HL-60 (cell line): ENCODE measurements around the gene TMEM95.

ENCODE experiments used
- CTCF ChIP-seq: IDR thresholded peaks from one replicate; pipeline ENCODE4 v1.5.1; 2011; ENCODE audit warnings: low read length, control low read depth, inconsistent platforms; ENCODE audit not compliant: insufficient read depth
- GABPA ChIP-seq: IDR thresholded peaks from 2 replicates; pipeline ENCODE4 v1.6.1; 2012; ENCODE audit warnings: low read depth
- POLR2AphosphoS5 ChIP-seq: IDR thresholded peaks from 2 replicates; pipeline ENCODE4 v1.6.1; 2012; ENCODE audit warnings: low read depth
- REST ChIP-seq: IDR thresholded peaks from 2 replicates; pipeline ENCODE4 v1.6.1; 2012; ENCODE audit warnings: low read depth; ENCODE audit not compliant: insufficient replicate concordance
- SPI1 ChIP-seq: IDR thresholded peaks from 2 replicates; pipeline ENCODE4 v1.6.1; 2012; ENCODE audit warnings: low read depth, mild to moderate bottlenecking, borderline replicate concordance

GRCh38 chr17:7404737-7405349 is 49.9 kb downstream of the TMEM95 start:
- TF ChIP-seq CTCF (no peak), SPI1 (no peak), GABPA (no peak), POLR2AphosphoS5 (no peak), REST (no peak)
